NCI-H524 (cell line): ENCODE data around the gene TENT4A.
"Not testable (repeated sequence)": the region's sequence is repeated elsewhere in the genome, so short reads cannot be mapped to it uniquely, and the experiment has no call there.

Experiments
- DNase-seq, 2 experiments: peaks; one replicate each; lab custom pipeline; 2025; lab: John Stamatoyannopoulos, UW

TENT4A gene

DNA sequence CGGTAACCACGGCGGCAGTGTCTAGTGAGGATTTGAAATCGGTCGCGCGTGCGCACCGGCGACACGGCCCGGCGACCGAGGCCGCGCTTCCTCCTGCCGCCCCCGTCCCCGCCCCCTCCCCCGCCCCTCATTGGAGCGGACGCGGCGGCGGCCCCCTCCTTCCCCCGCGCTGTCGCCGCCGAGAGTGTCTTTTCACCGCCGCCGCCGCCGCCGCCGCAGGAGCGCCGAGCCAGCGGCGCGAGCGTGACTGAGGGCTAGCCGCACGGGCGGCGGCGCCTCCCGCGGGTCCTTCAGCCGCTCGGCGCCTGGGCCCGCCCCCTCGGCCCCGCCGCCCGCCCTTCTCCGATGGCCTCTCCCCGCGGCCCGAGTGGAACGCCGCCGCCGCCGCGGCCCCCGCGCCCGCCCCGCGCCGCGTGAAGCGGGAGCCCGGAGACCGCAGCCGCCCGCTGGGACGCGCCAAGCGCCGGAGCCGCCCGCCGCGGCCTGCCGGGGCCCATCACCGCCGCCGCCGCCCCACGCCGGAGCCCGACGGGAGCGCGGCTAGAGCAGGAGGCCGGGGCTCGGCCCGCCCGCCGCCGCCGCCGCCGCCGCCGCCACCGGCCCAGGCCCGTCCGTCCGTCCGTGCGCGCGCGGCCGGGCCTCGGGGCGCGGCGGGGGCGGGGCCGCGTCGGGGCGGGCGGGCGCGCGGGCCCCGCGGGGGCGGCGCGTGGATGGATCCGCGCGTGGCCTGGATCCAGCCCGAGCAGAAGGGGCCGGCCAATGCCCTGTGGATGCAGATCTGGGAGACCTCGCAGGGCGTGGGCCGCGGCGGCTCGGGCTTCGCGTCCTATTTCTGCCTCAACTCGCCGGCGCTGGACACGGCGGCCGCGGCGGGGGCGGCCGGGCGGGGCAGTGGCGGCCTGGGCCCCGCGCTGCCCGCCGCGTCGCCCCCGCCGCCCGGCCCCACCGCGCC, at the start of gene TENT4A:
Gene TENT4A, plus strand, starts transcription at position 159 of the 952 bp plus-strand sequence. Its CDS starts 552 bp downstream, at position 711.
- DNase-seq, result peak in 1 of 2 experiments; percentile 32

DNA sequence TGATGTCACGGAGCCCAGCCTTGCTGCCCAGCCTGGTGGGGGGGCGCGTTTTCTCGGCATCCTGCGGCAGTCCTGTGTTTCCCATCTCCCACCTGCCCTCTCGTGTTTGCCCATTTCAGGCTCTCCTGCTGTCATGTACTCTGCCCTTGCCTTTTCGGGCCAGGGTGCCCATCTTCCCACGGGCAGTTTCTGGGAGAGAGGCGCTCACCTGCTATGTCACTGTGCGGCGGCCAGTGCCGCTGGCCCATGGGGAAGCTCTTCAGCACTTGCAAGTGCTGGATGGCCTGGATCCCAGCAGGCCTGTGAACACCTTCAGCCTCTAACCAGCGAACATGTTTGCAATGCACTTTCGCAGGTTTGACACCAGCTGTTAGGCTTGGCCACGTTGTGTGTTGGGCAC, 46.5 kb upstream of the TENT4A start:
- DNase-seq, result no peak

DNA sequence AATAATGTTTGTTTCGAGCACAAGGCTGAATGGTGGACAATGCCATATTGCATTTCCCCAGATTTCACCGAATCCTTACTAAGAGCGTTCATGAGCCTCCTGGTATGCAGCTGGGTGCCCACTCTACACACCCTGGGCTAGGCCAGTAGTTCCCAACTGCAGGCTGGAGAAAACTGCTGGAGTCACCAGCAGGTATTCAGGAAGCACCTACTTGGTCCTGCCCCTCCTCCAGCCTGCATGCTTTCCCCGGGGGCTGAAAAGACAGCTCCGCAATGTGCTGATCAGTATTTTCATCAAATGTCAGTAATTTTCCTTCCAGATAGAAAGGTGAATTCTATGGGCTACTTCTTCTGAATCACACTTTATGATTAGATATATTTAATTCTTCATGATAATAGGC, 45.6 kb upstream of the TENT4A start:
- no peak for DNase-seq

- DNase-seq, result not testable (repeated sequence)
Measured at GRCh38 chr5:6668717-6669116, 44.5 kb upstream of the TENT4A start.

- no peak for DNase-seq
Measured at GRCh38 chr5:6673031-6673430, 40.2 kb upstream of the TENT4A start.

DNA sequence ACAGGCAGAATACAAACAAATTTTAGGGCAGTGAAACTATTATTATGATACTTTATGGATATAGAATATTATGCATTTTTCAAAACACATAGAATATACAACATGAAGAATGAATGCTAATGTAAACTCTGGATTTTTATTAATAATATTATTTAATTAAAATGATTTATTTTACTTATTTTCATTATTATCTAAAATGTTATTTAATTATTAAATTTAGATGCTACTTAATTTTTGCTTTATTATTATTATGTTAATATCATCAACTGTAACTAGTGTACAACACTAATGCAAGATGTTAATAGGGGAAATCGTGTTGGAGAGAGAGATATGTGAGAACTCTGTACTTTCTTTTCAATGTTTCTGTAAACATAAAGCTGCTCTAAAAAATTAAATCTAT, 39.3 kb upstream of the TENT4A start:
- DNase-seq, result no peak

DNA sequence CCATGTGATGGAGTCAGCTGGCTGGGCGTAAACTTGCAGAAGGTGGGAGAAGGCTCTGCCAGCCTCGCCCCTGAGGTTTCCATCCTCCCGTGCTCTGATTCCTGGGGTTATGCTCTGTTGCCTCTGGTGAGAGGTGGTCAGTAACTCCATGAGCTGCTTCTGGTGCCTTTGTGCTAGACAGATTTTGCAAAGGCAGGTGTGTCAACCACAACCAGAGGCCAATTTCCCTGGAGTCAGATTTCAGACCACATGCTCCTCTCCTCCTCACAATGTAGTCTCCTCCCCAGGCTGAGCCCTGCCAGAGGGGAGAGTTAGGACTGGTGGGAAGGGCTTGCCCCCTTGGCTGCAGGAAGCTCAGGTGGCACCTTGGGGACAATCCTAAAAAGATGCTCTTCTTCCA, 38.8 kb upstream of the TENT4A start:
- peak in 1 of 2 experiments; percentile 19 for DNase-seq

GRCh38 chr5:6674886-6675285, 38.3 kb upstream of the TENT4A start:
- no peak for DNase-seq

GRCh38 chr5:6675784-6676491, 37.3 kb upstream of the TENT4A start:
- no peak for DNase-seq

GRCh38 chr5:6676702-6677101, 36.5 kb upstream of the TENT4A start:
- DNase-seq, result no peak

DNA sequence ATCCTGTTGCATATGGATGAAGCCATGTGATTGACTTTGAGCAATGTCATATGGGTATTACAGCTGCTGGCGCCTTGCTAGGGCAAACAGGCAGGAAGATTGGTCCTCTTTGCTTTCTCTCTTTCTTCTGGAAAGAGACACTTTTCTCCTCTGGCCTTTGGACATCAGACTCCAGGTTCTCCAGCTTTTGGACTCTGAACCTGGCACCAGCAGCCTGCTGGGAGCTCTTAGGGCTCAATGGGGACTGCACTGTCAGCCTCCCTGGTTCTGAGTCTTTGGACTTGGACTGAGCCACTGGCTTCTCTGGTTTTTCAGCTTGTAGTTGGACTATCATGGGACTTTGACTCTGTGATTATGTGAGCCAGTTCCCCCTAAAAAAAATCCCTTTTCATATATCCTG, 34.8 kb upstream of the TENT4A start:
- DNase-seq, result no peak

DNA sequence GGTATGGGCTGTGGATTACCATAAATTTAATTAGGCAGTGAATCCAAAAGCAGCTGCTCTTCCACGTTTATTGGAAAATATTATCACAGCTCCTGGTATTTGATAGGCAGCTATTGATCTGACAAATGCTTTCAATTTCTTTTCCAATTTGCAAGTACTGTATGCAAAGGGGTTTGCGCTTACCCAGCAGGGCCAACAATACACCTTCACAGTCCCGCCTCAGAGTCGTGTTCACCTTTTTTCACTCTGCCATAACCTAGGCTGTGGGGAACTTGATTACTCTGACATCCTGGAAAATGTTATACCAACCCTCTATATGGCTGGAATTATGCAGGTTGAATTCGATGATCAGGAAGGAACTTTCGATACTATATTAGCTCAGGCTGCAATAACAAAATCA, 32.3 kb upstream of the TENT4A start:
- DNase-seq, result no peak

GRCh38 chr5:6681682-6682081, 31.6 kb upstream of the TENT4A start:
- no peak for DNase-seq

DNA sequence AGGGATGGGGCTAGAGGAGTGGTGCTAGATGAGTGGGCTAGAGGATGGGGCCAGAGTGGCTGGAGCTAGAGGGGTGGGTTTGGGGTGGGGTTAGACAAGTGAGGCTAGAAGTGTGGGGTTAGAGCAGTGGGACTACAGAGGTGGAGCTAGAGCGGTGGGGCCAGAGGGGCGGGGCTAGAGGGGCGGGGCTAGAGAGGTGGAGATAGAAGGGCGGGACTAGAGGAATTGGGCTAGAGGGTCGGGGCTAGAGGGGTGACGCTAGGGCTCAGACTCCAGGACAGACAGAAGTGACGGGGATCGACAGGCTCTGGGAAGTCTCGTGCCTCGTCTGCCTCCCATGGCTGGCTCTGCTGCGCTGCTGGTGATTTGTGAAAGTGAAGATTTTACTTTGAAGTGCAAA, 31.0 kb upstream of the TENT4A start:
- no peak for DNase-seq

DNA sequence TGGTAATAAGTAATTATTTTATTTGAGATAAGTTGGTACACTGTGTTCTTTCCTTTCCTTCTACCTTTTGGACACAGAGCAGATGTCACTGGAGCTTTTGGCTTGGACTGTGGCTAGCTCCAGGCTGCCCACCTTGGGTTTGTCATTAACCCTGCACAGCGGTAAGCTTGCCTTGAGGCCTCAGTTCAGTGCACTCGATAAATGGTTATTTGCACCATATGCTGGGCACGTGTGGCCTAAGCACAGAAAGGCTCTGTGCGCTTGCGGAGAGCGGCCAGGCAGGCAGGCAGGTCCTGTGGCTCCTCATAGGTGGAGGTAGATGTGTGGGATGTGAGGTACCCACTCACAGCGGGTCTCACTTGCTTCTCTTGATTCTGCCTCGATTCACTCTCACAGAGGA, 30.0 kb upstream of the TENT4A start:
- no peak for DNase-seq

DNA sequence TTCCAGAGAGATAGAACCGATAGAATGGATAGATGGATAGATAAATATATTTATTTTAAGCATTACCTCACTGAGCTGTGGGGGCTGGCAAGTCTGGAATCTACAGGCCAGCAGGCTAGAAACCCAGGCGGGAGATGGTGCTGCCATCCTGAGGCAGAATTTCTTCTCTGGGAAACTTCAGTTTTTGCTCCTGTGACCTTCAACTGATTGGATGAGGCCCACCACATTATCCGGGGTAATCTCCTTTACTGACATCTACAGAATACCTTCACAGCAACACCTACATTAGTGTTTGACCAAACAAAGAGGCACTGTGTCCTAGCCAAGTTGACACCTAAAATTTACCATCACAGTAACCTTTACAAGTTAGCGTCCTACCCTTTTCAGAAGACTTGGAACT, 29.2 kb upstream of the TENT4A start:
- no peak for DNase-seq

DNA sequence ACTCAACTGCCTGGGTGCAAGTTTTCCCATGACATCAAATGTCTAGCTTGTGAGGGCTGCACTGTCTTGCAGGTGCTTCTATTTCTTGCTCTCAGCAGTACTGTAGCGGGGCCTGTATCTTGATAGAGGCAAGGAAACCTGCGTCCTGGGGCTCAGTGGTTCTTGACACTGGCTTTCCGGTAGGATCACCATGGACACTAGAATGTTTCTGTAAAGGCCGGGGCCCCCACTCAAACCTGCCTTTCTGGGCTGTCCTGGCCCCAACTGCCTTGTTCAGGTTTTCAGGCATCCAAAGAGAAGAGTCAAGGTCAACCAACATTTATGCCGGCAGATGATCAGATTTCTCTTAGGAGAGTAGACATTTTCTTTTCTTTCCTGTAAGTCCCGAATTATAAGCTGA, 26.7 kb upstream of the TENT4A start:
- DNase-seq, result no peak

- DNase-seq, result no peak
Measured at GRCh38 chr5:6686915-6687409, 26.3 kb upstream of the TENT4A start.

- no peak for DNase-seq
Measured at GRCh38 chr5:6687505-6687904, 25.7 kb upstream of the TENT4A start.

GRCh38 chr5:6692906-6693305, 20.3 kb upstream of the TENT4A start:
- DNase-seq, result no peak

GRCh38 chr5:6698696-6699095, 14.5 kb upstream of the TENT4A start:
- no peak for DNase-seq

DNA sequence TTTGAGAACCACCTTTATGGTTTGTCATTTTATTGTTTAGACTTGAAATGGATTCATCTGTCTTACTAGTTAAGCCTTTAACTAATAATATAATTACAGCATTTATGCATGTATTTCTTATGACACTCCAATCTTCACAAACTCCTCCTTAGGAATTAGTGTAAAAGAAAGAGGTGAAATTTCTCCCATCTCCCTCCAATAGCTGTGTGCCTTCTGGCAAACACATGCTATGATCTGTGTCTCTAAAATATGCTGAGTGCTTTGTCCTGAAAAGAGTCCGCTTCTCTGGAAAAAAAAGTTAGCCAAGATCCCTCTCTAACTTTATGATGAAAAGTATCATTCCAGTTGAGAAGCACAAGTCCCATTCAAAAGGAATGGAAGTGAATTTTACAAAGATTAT, 13.9 kb upstream of the TENT4A start:
- DNase-seq, result no peak

- no peak for DNase-seq
Measured at GRCh38 chr5:6700074-6700684, 13.1 kb upstream of the TENT4A start.
